Mesothelial cell of epicardium (in vitro differentiated cells): ENCODE data around the gene PSTPIP1. TPM values are rescaled to one million over a fixed set of nuclear protein-coding genes. Genes with fewer than 3 reads are reported as not detected.

Experiments
- DNase-seq, 2 experiments: peaks; one replicate each; pipeline ENCODE4 v3.0.0; 2021; ENCODE audit warnings: low spot score in 2 of 2; ENCODE audit not compliant: unreplicated experiment in 2 of 2
- H3K27ac Mint-ChIP-seq: 2 replicates; pipeline ENCODE4 v1.8.0; 2021; ENCODE audit warnings: mixed read lengths
- H3K27me3 Mint-ChIP-seq: 2 replicates; pipeline ENCODE4 v1.8.0; 2021; ENCODE audit warnings: low read depth, mixed read lengths
- H3K36me3 Mint-ChIP-seq: 2 replicates; pipeline ENCODE4 v1.8.0; 2021; ENCODE audit warnings: mixed read lengths
- H3K4me1 Mint-ChIP-seq: 2 replicates; pipeline ENCODE4 v1.8.0; 2021; ENCODE audit warnings: mixed read lengths
- H3K4me3 Mint-ChIP-seq: 2 replicates; pipeline ENCODE4 v1.8.0; 2021; ENCODE audit warnings: mild to moderate bottlenecking, moderate library complexity, mixed read lengths
- H3K9me3 Mint-ChIP-seq: 2 replicates; pipeline ENCODE4 v1.8.0; 2021; ENCODE audit warnings: mixed read lengths
- total RNA-seq: library from RNA; stranded (reverse); gene quantifications from 3 replicates; pipeline ENCODE4 v1.2.1, GENCODE V29; 2021
- TF ChIP-seq, protein P1 (sequence below): fragments of 200-600 bp; sonication (generic); IDR thresholded peaks from one replicate; pipeline ENCODE4 v1.5.0; 2021; ENCODE audit warnings: antibody characterized with exemption; ENCODE audit not compliant: unreplicated experiment

Gene PSTPIP1
- total RNA-seq, 1 donor from 2014 or later, result not detected

DNA sequence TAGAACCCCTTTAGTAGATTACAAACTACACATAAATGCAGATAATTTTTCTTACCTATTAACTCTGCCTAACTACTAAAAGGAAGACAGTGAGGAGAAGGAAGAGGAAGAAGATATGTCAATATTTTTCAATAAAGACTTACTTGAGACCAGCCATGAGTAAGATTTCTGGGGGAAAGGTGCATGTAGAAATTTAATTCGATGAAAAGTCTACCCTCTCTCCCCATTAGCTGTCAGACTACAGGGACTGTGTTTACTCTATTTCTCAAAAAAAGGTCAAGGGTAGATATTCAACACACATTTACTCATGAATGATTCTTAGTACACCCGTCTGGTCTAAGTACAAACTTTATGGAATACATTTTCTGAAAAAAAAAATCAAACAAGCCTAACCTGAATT, 69.1 kb downstream of the PSTPIP1 start:
- Mint-ChIP-seq H3K27ac (peak overlapping the region; percentile 27), H3K9me3 (no peaks in the 10 kb centered on the region), H3K36me3 (peaks cover 2% of the 10 kb centered on the region), H3K4me3 (no peak overlapping the region), H3K4me1 (peaks cover 65% of the 10 kb centered on the region), H3K27me3 (no peaks in the 10 kb centered on the region)
- TF ChIP-seq, protein P1, sequence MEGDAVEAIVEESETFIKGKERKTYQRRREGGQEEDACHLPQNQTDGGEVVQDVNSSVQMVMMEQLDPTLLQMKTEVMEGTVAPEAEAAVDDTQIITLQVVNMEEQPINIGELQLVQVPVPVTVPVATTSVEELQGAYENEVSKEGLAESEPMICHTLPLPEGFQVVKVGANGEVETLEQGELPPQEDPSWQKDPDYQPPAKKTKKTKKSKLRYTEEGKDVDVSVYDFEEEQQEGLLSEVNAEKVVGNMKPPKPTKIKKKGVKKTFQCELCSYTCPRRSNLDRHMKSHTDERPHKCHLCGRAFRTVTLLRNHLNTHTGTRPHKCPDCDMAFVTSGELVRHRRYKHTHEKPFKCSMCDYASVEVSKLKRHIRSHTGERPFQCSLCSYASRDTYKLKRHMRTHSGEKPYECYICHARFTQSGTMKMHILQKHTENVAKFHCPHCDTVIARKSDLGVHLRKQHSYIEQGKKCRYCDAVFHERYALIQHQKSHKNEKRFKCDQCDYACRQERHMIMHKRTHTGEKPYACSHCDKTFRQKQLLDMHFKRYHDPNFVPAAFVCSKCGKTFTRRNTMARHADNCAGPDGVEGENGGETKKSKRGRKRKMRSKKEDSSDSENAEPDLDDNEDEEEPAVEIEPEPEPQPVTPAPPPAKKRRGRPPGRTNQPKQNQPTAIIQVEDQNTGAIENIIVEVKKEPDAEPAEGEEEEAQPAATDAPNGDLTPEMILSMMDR, result no peak
- no peak for DNase-seq

DNA sequence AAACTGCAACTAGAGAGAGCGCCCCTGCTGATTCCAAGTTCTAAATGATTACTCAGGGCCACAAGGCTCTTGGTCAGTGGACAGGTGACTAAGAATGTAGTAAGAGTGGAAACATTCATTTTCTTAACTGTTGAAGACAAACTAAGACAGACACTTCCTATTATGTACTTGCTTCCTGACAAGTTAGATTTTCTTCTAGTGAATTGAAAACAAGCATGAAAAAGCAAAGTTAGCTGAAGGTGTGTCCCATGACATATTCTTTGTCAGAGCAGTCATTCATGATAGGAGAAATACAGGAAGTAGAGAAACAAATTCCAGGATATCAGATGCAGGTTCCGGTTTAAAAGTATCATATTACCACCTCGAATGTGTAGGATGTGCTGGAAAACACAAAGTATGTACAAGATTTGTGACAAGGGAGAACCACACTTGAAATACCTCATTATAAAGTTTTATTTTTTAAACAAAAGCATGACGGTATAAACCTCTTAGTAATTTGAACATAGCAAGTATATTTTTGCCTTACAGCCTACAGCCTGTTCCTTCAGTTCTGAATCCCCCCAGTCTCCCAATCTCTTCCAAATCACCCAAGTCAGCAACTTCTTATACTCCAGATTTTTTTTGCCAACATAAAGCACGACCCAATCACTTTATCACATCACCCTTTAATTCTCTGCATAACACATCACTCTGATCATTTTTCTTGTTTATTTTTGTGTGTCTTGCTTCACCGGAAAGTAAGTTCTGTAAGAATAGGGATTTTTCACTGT, 69.8 kb downstream of the PSTPIP1 start:
- Mint-ChIP-seq H3K36me3 (peaks cover 2% of the 10 kb centered on the region), H3K4me1 (peaks cover 66% of the 10 kb centered on the region), H3K4me3 (no peak overlapping the region), H3K27me3 (no peaks in the 10 kb centered on the region), H3K9me3 (no peaks in the 10 kb centered on the region), H3K27ac (peak overlapping the region; percentile 91)
- DNase-seq, result no peak
- TF ChIP-seq, protein P1, result no peak

DNA sequence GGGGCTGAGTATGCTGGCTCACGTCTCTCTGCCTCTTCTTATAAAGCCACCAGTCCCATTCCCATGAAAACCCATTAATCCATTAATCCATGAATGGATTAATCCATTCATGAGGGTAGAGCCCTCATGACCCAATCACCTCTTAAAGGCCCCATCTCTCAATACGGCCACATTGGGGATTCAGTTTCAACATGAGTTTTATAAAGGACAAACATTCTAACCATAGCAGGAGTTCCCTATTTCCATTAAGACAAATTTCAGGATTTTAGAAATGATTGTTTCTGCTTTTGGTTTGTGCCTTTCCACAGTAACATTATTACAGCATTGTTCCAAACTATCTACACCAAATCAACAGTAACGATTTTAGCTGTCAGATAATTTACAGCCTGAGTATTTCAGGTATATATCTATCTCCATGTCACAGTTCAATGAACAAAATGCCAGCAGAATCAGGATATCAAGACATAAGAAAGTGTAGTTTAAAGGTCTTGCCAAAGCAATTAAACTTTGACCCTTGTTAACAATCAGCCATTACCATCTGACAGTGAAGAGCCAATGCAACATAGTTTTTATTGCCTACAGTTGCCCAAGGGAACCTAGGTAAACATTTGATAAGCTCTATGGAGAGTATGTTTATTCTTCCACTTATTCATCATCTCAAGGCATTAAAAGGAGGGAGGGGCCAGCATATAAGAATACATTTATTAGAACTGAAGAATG, 72.2 kb downstream of the PSTPIP1 start:
- Mint-ChIP-seq H3K9me3 (no peaks in the 10 kb centered on the region), H3K4me3 (no peak overlapping the region), H3K27me3 (no peaks in the 10 kb centered on the region), H3K4me1 (peaks cover 61% of the 10 kb centered on the region), H3K27ac (peak overlapping the region; percentile 31), H3K36me3 (peaks cover 2% of the 10 kb centered on the region)
- no peak for DNase-seq
- TF ChIP-seq, protein P1, result no peak

DNA sequence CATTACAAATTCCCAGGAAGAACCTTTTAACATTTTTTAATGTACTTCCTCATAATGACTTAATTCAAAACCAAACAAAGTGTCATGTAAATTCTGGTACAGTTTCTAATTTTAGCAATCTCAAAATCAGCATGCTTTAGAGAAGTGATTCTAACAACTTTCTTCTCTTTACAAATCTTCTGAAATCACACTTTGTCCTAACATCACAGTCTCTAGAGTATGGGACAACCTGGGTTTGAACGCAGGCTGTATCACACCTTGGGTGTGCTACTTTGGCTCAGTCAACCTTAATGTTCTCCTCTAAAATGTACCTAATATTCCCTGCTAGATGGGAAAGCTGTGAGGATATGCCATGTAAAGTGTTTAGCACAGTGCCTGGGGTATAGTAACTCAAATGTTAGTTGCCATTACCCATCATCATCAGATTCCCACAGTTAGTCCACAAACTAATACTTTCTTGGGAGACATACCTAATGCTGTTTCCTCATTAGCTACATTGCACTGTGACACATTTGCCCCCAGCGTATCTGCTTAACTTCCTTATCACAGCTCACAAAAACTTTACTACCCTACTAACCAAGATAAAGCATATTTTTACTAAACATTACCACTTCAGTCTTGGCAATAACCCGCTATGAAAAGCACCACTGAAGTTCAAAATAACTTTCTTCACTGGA, 72.9 kb downstream of the PSTPIP1 start:
- Mint-ChIP-seq H3K27me3 (no peaks in the 10 kb centered on the region), H3K36me3 (peaks cover 2% of the 10 kb centered on the region), H3K4me3 (no peak overlapping the region), H3K9me3 (no peaks in the 10 kb centered on the region), H3K4me1 (peaks cover 57% of the 10 kb centered on the region), H3K27ac (peak overlapping the region; percentile 41)
- no peak for DNase-seq
- TF ChIP-seq, protein P1, result no peak

DNA sequence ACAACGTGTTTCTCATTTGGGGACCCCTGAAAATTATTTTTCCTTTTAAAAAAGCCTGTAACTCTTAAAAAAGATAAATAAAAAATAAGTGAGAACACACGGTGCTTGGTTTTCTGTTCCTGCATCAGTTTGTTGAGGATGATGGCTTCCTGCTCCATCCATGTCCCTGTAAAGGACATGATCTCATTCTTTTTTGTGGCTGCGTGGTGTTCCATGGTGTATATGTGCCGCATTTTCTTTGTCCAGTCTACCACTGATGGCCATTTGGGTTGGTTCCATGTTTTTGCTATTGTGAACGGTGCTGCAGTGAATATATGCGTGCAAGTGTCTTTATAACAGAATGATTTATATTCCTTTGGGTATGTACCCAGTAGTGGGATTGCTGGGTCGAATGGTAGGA, 73.7 kb downstream of the PSTPIP1 start:
- peaks cover 55% of the 10 kb centered on the region for H3K4me1 Mint-ChIP-seq
- H3K4me3 Mint-ChIP-seq, result no peak overlapping the region
- H3K27ac Mint-ChIP-seq, result no peak overlapping the region
- peaks cover 2% of the 10 kb centered on the region for H3K36me3 Mint-ChIP-seq
- no peaks in the 10 kb centered on the region for H3K9me3 Mint-ChIP-seq
- TF ChIP-seq, protein P1, result no peak
- DNase-seq, result no peak
- no peaks in the 10 kb centered on the region for H3K27me3 Mint-ChIP-seq
